Measurements from ENCODE around the gene KRTAP5-6.

The KRTAP5-6 gene

DNA sequence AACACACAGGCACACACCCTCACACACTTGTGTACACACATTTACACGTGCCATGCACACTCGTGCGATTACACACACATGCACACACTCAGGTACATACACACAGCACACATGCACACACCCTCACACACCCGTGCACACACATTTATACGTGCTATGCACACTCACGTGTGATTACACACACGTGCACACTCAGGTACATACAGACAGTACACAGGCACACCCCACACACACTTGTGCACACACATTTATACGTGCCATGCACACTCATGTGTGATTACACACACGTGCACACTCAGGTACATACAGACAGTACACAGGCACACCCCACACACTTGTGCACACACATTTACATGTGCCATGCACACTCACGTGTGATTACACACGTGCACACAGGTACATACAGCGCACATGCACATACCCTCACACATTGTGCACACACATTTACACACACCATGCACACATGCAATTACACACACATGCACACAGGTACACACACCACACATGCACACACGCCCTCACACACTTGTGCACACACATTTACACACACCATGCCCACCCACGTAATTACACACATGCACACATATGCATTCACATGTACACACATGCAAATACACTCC lies 48.8 kb downstream of the KRTAP5-6 start:
- TF ChIP-seq, protein P1, sequence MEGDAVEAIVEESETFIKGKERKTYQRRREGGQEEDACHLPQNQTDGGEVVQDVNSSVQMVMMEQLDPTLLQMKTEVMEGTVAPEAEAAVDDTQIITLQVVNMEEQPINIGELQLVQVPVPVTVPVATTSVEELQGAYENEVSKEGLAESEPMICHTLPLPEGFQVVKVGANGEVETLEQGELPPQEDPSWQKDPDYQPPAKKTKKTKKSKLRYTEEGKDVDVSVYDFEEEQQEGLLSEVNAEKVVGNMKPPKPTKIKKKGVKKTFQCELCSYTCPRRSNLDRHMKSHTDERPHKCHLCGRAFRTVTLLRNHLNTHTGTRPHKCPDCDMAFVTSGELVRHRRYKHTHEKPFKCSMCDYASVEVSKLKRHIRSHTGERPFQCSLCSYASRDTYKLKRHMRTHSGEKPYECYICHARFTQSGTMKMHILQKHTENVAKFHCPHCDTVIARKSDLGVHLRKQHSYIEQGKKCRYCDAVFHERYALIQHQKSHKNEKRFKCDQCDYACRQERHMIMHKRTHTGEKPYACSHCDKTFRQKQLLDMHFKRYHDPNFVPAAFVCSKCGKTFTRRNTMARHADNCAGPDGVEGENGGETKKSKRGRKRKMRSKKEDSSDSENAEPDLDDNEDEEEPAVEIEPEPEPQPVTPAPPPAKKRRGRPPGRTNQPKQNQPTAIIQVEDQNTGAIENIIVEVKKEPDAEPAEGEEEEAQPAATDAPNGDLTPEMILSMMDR (IDR thresholded peaks at IDR 0.05; ENCODE audit: insufficient read depth, missing control alignments) = no peak
- DNase-seq (ENCODE audit: insufficient read length, low spot score) = no peak
- FAIRE-seq = no peak

- TF ChIP-seq, protein P1 (IDR thresholded peaks at IDR 0.05; ENCODE audit: insufficient read depth, missing control alignments) = no peak
- FAIRE-seq (no peak), DNase-seq (ENCODE audit: insufficient read length, low spot score) (no peak)
Measured at GRCh38 chr11:1746511-1746931, 49.5 kb downstream of the KRTAP5-6 start.

- TF ChIP-seq, protein P1 (IDR thresholded peaks at IDR 0.05; ENCODE audit: insufficient read depth, missing control alignments) = no peak
- no peak for DNase-seq (ENCODE audit: insufficient read length, low spot score)
- no peak for FAIRE-seq
Measured at GRCh38 chr11:1746956-1747752, 50.2 kb downstream of the KRTAP5-6 start.

Measured in D721Med (cell line).